Measurements from ENCODE around the gene F7.

DNA sequence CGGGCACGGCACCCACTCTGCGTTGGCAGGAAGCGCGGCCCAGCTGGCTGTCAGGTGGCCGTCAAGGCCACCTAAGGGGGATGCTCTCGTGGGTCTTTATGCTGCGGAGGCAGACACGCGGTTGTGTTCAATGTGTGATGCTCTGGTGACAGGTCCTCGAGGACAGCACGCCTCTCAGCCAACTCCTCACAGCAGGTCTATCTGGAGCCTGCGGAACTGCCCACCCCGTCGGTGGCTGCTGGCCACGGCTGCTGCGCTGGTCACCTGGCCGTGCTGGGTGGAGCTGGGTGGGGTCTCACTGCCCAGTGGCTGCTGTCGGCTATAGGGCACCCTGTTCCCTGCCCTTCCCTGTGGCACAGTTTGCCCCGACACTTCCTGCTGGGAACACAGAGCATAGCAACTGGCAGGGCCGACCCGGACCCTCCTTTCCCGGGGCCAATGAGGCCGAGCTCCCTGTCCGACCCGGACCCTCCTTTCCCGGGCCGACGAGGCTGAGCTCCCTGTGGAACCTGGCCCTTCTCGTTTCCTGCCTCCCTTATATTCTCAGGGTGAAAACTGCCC, 14.3 kb upstream of the F7 start:
- TF ChIP-seq, protein P1, sequence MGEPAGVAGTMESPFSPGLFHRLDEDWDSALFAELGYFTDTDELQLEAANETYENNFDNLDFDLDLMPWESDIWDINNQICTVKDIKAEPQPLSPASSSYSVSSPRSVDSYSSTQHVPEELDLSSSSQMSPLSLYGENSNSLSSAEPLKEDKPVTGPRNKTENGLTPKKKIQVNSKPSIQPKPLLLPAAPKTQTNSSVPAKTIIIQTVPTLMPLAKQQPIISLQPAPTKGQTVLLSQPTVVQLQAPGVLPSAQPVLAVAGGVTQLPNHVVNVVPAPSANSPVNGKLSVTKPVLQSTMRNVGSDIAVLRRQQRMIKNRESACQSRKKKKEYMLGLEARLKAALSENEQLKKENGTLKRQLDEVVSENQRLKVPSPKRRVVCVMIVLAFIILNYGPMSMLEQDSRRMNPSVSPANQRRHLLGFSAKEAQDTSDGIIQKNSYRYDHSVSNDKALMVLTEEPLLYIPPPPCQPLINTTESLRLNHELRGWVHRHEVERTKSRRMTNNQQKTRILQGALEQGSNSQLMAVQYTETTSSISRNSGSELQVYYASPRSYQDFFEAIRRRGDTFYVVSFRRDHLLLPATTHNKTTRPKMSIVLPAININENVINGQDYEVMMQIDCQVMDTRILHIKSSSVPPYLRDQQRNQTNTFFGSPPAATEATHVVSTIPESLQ (CRISPR knock-in tag; IDR thresholded peaks at IDR 0.05): no peak
- TF ChIP-seq, protein P2, sequence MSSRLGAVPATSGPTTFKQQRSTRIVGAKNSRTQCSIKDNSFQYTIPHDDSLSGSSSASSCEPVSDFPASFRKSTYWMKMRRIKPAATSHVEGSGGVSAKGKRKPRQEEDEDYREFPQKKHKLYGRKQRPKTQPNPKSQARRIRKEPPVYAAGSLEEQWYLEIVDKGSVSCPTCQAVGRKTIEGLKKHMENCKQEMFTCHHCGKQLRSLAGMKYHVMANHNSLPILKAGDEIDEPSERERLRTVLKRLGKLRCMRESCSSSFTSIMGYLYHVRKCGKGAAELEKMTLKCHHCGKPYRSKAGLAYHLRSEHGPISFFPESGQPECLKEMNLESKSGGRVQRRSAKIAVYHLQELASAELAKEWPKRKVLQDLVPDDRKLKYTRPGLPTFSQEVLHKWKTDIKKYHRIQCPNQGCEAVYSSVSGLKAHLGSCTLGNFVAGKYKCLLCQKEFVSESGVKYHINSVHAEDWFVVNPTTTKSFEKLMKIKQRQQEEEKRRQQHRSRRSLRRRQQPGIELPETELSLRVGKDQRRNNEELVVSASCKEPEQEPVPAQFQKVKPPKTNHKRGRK (CRISPR knock-in tag; IDR thresholded peaks at IDR 0.05; ENCODE audit: borderline replicate concordance): no peak
- TF ChIP-seq, protein P3, sequence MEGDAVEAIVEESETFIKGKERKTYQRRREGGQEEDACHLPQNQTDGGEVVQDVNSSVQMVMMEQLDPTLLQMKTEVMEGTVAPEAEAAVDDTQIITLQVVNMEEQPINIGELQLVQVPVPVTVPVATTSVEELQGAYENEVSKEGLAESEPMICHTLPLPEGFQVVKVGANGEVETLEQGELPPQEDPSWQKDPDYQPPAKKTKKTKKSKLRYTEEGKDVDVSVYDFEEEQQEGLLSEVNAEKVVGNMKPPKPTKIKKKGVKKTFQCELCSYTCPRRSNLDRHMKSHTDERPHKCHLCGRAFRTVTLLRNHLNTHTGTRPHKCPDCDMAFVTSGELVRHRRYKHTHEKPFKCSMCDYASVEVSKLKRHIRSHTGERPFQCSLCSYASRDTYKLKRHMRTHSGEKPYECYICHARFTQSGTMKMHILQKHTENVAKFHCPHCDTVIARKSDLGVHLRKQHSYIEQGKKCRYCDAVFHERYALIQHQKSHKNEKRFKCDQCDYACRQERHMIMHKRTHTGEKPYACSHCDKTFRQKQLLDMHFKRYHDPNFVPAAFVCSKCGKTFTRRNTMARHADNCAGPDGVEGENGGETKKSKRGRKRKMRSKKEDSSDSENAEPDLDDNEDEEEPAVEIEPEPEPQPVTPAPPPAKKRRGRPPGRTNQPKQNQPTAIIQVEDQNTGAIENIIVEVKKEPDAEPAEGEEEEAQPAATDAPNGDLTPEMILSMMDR (IDR thresholded peaks at IDR 0.05): no peak
- TF ChIP-seq NR1H2 (CRISPR knock-in tag; IDR thresholded peaks at IDR 0.05) (no peak), ETV6 (CRISPR knock-in tag; IDR thresholded peaks at IDR 0.05) (no peak), JUN (CRISPR knock-in tag; IDR thresholded peaks at IDR 0.05) (no peak)
- TF ChIP-seq, protein P4, sequence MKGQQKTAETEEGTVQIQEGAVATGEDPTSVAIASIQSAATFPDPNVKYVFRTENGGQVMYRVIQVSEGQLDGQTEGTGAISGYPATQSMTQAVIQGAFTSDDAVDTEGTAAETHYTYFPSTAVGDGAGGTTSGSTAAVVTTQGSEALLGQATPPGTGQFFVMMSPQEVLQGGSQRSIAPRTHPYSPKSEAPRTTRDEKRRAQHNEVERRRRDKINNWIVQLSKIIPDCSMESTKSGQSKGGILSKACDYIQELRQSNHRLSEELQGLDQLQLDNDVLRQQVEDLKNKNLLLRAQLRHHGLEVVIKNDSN (CRISPR knock-in tag; IDR thresholded peaks at IDR 0.05): no peak
- TF ChIP-seq, protein P5, sequence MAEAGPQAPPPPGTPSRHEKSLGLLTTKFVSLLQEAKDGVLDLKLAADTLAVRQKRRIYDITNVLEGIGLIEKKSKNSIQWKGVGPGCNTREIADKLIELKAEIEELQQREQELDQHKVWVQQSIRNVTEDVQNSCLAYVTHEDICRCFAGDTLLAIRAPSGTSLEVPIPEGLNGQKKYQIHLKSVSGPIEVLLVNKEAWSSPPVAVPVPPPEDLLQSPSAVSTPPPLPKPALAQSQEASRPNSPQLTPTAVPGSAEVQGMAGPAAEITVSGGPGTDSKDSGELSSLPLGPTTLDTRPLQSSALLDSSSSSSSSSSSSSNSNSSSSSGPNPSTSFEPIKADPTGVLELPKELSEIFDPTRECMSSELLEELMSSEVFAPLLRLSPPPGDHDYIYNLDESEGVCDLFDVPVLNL (CRISPR knock-in tag; IDR thresholded peaks at IDR 0.05; ENCODE audit: borderline replicate concordance, low read depth): no peak
- TF ChIP-seq, protein P6, sequence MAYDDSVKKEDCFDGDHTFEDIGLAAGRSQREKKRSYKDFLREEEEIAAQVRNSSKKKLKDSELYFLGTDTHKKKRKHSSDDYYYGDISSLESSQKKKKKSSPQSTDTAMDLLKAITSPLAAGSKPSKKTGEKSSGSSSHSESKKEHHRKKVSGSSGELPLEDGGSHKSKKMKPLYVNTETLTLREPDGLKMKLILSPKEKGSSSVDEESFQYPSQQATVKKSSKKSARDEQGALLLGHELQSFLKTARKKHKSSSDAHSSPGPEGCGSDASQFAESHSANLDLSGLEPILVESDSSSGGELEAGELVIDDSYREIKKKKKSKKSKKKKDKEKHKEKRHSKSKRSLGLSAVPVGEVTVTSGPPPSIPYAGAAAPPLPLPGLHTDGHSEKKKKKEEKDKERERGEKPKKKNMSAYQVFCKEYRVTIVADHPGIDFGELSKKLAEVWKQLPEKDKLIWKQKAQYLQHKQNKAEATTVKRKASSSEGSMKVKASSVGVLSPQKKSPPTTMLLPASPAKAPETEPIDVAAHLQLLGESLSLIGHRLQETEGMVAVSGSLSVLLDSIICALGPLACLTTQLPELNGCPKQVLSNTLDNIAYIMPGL (CRISPR knock-in tag; IDR thresholded peaks at IDR 0.05): no peak
- TF ChIP-seq, protein P7, sequence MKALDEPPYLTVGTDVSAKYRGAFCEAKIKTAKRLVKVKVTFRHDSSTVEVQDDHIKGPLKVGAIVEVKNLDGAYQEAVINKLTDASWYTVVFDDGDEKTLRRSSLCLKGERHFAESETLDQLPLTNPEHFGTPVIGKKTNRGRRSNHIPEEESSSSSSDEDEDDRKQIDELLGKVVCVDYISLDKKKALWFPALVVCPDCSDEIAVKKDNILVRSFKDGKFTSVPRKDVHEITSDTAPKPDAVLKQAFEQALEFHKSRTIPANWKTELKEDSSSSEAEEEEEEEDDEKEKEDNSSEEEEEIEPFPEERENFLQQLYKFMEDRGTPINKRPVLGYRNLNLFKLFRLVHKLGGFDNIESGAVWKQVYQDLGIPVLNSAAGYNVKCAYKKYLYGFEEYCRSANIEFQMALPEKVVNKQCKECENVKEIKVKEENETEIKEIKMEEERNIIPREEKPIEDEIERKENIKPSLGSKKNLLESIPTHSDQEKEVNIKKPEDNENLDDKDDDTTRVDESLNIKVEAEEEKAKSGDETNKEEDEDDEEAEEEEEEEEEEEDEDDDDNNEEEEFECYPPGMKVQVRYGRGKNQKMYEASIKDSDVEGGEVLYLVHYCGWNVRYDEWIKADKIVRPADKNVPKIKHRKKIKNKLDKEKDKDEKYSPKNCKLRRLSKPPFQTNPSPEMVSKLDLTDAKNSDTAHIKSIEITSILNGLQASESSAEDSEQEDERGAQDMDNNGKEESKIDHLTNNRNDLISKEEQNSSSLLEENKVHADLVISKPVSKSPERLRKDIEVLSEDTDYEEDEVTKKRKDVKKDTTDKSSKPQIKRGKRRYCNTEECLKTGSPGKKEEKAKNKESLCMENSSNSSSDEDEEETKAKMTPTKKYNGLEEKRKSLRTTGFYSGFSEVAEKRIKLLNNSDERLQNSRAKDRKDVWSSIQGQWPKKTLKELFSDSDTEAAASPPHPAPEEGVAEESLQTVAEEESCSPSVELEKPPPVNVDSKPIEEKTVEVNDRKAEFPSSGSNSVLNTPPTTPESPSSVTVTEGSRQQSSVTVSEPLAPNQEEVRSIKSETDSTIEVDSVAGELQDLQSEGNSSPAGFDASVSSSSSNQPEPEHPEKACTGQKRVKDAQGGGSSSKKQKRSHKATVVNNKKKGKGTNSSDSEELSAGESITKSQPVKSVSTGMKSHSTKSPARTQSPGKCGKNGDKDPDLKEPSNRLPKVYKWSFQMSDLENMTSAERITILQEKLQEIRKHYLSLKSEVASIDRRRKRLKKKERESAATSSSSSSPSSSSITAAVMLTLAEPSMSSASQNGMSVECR (CRISPR knock-in tag; IDR thresholded peaks at IDR 0.05; ENCODE audit: borderline replicate concordance): no peak

Measured in WTC11 (cell line).